Germinal center (tissue), 1 donor: Measurements from ENCODE around the gene TMX4.

Source experiments
- DNase-seq: peaks from one replicate; pipeline ENCODE4 v3.0.0; 2012; ENCODE audit warnings: mixed read lengths, low spot score

Gene TMX4

GRCh38 chr20:8018958-8019245 lies 659 bp downstream of the TMX4 start:
- DNase-seq, result peak; percentile 85

DNA sequence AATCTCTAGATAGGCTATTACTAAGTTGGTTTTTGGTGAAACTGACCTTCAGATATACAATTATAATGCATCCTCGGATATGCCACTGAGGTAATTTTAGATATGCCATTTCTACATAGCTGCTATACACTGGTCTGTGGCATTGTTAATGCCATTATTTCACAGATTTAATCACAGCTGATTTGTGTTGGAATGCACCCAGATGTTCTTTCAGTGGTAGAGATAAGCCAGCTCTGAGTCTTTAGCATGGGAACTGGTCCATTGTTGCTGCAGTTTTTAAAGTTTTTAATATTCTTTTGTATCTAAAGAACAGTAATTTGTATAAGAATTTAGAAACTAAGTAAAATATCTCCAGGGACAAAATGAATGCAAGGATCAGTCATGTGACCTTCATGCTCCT lies 6.8 kb downstream of the TMX4 start:
- DNase-seq, result no peak

DNA sequence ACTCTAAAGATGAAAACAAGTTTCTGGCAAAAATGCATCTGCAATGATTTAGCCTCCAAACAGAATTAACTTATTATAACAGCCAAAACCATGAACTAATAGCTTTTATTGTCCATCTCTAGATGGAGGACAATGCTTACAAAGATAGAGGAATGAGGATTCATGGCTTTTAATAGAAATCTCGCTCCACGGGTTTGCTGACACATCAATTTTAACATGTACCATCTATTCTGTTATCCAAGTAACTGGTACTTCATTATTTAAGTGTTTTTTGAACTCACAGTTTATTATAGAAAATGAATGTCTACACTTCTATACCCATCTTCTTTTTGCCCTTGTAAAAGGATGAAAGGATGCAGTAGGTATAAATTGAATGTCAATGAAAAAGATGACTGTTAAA lies 10.8 kb downstream of the TMX4 start:
- DNase-seq, result no peak

DNA sequence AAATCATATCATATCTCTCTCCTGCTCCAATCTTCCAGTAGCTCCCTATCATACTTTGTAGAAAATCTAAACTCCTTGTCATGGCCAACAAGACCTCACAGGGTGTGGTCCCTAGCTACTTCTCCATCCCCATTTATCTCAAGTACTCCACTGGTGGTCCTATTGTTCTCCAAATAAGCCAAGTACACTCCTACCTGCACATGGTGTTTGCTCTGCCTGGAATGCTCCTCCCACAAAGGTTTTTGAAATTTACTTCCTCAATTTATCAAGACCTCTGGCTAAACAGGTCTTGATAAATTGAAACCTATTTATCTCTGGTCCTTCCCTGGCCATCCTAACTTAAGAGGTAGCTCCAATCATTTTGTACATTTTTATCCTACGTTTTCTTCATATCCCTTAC lies 12.1 kb downstream of the TMX4 start:
- DNase-seq, result no peak

DNA sequence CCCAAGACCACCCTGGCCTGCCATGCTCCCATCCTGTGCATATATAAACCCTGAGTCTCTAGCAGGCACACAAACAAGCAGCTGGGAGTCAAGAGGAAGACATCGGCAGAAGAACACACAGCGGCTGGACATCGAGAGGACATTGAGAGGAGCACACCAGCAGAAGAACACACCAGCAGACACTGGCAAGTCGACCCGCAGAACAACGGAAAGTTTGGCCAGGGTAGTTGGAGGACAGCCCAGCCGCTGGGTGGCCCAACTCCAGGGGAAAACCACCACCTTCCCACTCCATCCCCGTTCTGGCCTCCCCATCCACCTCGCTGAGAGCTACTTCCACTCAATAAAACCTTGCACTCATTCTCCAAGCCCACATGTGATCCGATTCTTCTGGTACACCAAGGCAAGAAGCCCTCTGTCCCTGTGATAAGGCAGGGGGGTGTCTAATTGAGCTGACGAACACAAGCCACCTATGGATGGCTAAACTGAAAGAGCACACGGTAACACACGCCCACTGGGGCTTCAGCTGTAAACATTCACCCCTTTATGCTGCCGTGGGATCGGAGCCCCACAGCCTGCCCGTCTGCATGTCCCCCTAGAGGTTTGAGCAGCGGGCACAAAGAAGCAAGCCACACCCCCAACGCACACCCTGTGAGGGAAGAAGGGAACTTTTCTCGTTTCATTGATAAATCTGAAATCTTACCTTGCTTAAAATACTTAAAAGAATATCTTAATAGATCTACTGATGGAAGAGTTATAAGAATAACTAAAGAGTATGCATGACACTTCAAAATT lies 13.8 kb downstream of the TMX4 start:
- DNase-seq, result no peak

DNA sequence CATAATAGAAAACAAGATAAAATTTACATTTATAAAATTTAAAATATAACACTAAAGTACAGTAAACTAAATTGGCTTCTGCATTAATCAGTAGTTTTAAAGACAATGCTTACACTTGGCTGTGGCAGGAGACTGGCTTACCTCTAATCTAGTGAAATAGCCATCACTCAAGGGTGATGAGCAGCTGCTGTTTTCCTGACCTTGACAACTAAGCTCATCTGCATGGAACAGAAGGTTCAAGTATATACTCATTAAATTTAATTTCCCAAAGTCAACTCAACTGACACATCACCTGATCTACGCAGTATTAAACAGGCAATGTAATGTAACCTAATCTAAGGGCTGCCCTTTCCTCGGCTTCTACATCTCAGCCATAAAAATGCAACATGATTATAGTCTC lies 14.5 kb downstream of the TMX4 start:
- no peak for DNase-seq

GRCh38 chr20:8002056-8002455 lies 17.5 kb downstream of the TMX4 start:
- DNase-seq, result no peak

DNA sequence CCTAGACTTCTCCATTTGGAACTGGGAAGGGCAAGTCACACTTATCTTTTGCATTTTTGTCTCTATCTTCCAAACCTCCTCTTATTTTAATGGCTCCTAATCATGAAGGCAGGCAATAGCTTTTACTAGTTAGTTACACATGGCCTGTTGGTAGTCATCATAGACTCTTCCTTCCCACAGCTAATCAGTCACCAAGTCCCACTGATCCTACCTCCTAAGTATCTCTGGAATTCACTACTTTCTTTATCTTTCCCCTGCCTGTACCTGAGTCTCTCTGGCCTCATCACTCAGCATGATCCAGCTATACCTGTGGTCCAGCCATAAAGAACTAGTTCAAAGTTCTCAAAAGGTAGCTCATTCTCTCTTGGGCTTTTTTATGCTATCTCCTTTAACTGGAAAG lies 18.8 kb downstream of the TMX4 start:
- DNase-seq, result no peak

DNA sequence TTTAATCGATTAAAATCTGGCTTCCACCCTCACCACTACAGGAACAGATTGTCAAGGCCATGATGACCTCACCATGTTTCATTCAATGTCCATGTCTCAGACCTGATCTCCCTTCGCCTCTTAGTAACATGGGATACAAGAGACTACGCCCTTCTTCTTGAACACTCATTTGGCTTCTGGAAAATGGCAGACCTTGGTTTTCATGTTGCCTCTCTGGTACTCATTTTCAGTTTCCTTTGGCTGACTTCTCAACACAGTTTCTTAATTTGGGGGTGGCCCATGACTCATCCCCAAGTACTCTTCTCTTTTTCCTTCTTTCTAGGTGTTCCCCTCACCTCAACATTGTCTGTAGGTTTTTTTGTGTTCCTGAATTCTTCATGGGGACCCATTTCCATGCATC lies 22.7 kb downstream of the TMX4 start:
- no peak for DNase-seq

DNA sequence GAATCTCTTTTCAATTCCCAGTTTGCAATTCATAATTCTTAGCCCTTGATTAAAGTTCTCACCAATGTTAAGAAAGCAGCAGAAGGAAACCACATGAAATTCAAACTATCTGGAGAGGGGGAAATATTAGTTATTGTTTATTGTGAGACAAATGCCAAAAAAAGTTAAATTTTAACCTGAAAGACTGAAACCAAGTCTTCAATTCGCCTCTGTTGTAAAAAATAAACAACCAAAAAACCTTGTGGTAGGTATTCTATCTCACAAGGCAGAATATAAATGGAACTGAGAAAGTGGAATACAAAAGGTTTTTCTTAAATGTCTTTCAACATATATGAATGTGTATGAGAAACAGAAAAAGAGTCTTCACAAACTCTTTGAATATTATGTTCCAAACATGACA lies 24.8 kb downstream of the TMX4 start:
- DNase-seq, result no peak

DNA sequence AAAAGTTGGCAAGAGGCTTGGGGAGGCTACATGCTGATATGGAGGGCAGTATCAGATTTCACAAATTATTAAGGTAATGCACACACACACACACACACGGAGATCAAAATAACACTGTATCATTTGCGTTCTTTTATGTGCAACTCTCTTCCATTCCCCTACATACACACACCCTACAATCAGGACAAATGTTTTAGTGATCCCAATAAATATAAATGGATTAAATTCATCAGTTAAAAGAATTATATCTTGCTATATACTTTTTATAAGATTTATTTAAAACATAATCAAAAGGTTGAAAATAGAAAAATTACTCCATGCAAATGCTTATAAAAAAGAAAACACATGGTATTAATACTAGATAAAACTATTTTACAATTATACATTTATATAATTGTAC lies 25.9 kb downstream of the TMX4 start:
- no peak for DNase-seq

DNA sequence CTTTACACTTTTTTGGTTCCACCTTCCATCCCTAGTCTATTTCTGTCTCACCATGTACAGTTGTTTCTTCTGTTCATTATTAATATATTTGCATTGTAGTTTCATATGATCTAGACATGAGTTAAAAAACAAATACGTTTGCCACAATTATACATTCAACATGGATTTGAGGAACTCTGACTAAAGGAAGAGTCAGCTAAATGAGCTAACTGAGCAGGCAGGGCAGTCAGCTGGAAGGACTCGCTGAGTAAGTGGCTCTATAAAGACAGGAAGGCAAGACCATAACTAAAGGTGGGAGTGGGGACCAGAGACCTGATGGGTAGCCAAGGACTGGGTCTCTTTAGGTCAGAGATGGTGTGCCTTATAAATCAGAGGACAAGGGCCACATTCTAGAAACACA lies 26.3 kb downstream of the TMX4 start:
- no peak for DNase-seq

GRCh38 chr20:7990385-7990784 lies 29.2 kb downstream of the TMX4 start:
- no peak for DNase-seq

DNA sequence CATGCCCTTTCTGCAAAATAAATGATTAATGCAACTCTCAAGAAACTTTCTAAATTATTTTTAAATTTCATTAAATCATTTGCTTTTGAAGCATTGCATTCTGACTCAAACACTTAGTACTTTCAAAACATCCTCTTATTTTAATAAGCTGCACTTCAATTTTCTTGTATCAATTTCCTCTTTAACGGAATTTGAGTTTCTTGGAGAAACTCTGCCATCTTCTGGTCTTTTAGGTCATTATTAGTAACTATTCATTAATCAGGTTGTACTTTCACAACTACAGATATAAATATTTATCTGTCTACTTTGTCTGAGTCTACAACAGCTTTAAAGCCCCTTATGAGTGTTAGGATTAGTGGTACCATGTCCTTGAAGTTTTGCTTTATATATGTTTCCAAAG lies 30.2 kb downstream of the TMX4 start:
- DNase-seq, result no peak

DNA sequence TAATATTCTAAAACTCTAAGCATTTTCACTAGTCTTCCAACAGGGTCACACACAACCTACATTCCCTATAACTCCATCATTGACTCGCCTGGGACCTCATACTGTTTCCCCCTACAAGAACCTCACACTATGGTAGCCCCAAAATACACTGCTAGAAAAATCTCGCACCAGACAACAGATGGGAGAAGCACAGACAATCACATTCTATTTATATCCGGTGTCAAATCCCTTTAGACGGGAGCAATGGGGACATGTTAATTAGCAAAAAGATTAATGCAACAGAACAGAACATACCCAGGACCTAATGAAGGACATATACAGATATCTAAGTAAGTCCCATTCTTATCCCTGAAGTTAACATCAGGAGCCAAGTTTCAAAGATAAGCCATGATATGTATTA lies 33.6 kb downstream of the TMX4 start:
- no peak for DNase-seq

DNA sequence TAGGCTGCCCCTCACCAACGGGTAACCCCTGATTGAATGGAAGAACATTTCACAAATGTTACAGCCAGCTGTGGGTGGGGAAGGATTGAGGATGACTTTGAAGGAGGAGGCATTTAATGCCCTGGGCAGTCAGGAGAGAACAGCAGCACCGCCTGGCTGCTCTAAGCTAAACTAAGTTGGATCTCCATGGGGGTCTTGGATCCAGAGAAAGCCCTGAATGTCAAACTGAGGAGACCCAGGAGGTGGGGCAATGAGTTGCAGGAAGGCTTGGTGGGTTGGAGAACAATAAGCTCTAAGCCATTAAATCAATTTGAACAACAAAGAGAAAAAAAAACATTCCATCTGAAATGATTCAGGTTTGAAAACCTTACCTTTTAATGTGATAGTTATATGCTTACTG lies 35.4 kb downstream of the TMX4 start:
- no peak for DNase-seq

- DNase-seq, result no peak
These were observed 38.2 kb downstream of the TMX4 start for GRCh38 chr20:7981374-7981773.

GRCh38 chr20:7980332-7981046 lies 39.1 kb downstream of the TMX4 start:
- peak; percentile 34 for DNase-seq

DNA sequence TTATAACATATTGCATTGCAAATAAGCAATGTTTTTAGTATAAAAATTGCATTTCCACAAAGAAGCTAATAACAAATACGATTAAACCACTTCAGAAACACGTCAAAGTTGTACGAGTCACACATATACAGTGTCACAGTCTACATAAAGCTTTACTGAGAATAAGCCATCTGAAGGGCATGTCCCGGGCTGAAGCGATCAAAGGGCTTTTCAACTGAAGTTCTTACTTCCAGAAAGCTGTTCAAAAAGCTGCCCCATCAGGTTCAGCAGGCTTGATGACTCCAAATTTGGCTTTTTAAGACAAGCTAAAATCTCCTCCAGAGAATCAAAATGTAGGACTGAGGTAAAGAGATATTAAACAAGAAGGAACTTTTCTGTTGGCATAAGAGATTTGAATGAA lies 41.9 kb downstream of the TMX4 start:
- DNase-seq, result no peak

DNA sequence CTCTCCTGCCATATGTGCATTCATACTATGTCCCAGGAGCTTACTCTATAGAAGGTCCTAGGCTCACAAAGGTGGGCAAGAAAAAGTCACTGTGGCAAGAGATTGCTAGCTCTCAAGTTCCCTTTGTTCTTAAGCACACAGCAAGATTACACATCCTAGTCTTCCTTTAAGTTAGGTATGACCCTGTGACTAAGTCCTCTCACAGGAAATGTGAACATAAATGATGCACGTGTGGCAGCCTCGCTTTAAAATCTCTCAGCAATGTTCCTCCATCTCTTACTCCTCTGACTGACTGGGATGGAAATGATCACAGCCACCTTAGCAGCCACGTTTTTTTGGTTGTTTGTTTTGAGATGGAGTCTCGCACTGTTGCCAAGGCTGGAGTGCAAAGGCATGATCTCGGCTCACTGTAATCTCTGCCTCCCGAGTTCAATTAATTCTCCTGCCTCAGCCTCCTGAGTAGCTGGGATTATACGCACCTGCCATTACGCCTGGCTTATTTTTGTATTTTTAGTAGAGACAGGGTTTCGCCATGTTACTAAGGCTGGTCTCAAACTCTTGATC lies 43.6 kb downstream of the TMX4 start:
- DNase-seq, result no peak

- DNase-seq, result no peak
These were observed 44.7 kb downstream of the TMX4 start for GRCh38 chr20:7974785-7975435.

DNA sequence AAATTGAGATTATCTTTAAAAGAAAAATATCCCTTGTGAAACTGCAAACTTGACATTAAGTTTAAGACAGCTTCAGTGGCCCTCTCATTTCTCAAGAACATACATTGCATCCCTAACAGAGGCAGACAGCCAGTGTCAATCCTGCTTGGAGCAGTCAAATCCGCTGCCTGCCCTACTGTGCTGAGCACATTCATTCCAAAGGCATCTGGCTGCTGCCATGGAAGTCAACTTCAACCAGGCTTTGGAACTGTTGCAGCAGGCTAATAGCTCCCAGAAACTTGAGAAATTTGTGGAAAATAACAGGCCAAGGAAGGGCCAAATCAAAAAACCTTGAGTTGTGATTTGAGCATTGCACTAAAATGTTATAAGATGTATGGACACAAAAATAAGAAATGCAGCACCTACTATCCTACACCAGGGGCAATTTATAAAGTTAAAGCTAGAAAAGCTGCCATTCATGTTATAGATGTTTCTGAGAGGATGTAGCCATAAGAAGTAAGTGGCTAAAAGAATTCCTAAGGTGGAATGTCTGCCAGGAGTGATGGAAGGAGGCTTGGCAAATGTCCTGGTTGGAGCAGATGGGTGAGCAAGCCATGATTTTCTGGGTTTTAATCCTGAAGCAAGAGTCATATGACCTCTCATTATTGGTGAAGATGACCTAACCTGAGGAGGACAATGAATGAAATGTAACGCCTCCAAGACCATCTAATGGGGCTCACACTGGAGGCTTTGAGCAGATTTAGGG lies 47.9 kb downstream of the TMX4 start:
- DNase-seq, result no peak
